Fibroblast of skin of abdomen (primary cell): Measurements from ENCODE around the gene USP46. TPM values are rescaled to one million over a fixed set of nuclear protein-coding genes. Genes with fewer than 3 reads are reported as not detected.
A peak's percentile ranks its signal among the peaks of the same experiment; 100 is the strongest.

Experiments
- DNase-seq: peaks from one replicate; pipeline ENCODE4 v3.0.0-alpha.2; 2013
- polyA plus RNA-seq, 2 experiments: library from polyadenylated mRNA; unstranded; fragments of 120-200 nt; gene quantifications; one replicate each; pipeline ENCODE4 v1.2.1, GENCODE V29; 2013; ENCODE audit not compliant: insufficient read length in 2 of 2

USP46 gene
- 20.1 TPM for polyA plus RNA-seq (2013, experiment 1 of 2; ENCODE audit: insufficient read length)
- 17.9 TPM for polyA plus RNA-seq (2013, experiment 2 of 2; ENCODE audit: insufficient read length)

GRCh38 chr4:52659001-52659721 is at the start of gene USP46:
TSS of gene USP46 (minus strand) at chr4:52659301. CDS start at chr4:52659150, 151 bp downstream.
- peak; percentile 84 for DNase-seq

- no peak for DNase-seq
Observed at GRCh38 chr4:52704661-52705060, 45.6 kb upstream of the USP46 start.

- no peak for DNase-seq
Observed at GRCh38 chr4:52704133-52704532, 45.0 kb upstream of the USP46 start.

- DNase-seq: no peak
Observed at GRCh38 chr4:52701207-52701606, 42.1 kb upstream of the USP46 start.

- DNase-seq: no peak
Observed at GRCh38 chr4:52694936-52695335, 35.8 kb upstream of the USP46 start.

- DNase-seq: no peak
Observed at GRCh38 chr4:52693492-52693891, 34.4 kb upstream of the USP46 start.

DNA sequence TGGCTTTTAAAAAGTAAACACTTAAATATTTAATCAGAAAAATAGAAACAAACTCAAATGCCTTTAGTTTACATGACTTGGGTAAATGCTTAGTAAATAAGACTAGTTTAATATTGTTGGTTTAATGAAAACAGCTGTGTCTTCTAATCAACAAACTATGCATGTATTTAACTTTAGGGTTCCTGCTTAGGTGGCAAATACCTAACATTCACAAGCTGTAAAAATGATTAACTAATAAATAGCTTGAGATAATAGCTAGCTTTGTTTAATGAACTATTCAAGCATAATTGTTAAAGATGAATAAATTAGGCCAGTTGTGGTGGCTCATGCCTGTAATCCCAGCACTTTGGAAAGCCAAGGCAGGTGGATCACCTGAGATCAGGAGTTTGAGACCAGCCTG is 30.0 kb upstream of the USP46 start:
- DNase-seq: no peak

- no peak for DNase-seq
Observed at GRCh38 chr4:52687696-52688095, 28.6 kb upstream of the USP46 start.

- no peak for DNase-seq
Observed at GRCh38 chr4:52685316-52685715, 26.2 kb upstream of the USP46 start.

GRCh38 chr4:52684896-52685295 is 25.8 kb upstream of the USP46 start:
- DNase-seq: no peak

- no peak for DNase-seq
Observed at GRCh38 chr4:52680381-52680780, 21.3 kb upstream of the USP46 start.

- DNase-seq: no peak
Observed at GRCh38 chr4:52676536-52676935, 17.4 kb upstream of the USP46 start.

- DNase-seq: no peak
Observed at GRCh38 chr4:52675111-52675510, 16.0 kb upstream of the USP46 start.

- no peak for DNase-seq
Observed at GRCh38 chr4:52670739-52671138, 11.6 kb upstream of the USP46 start.

DNA sequence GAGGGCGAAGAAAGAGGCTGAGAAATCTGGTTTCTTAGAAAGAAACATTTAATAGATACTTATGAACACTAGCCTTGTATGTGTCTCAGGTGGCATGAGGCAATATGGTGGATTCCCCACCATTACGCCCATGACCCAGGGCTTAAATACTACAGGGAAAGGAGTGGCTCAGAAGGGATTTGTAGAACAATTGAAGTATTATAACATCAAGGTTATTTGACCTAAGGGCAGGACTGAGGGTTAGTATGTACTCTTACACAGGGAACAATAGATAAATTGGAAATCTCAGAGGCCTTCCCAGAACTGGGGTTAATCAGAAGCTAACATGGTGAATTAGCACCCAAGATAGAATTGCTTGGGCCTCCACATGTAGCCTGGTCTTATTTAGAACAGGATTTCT is 11.0 kb upstream of the USP46 start:
- no peak for DNase-seq

DNA sequence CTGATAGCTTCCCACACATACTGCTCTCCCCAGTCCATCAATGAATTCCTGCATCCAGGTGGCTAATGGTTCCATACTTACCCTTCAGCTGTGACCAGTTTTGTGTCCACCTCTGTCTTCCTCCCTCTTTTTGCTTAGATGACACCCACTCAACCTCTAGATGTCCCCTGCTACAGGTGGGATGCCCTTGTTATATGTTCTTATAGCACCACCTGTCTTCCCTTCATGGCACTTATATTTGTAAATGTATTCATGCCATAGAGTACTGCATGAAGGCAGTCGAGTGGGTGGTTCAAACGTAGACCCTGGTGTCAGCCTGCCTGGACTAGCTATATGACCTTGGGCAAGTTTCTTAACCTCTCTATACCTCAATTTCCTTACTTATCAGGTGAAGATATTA is 6.5 kb upstream of the USP46 start:
- no peak for DNase-seq

- DNase-seq: no peak
Observed at GRCh38 chr4:52664479-52664878, 5.4 kb upstream of the USP46 start.

DNA sequence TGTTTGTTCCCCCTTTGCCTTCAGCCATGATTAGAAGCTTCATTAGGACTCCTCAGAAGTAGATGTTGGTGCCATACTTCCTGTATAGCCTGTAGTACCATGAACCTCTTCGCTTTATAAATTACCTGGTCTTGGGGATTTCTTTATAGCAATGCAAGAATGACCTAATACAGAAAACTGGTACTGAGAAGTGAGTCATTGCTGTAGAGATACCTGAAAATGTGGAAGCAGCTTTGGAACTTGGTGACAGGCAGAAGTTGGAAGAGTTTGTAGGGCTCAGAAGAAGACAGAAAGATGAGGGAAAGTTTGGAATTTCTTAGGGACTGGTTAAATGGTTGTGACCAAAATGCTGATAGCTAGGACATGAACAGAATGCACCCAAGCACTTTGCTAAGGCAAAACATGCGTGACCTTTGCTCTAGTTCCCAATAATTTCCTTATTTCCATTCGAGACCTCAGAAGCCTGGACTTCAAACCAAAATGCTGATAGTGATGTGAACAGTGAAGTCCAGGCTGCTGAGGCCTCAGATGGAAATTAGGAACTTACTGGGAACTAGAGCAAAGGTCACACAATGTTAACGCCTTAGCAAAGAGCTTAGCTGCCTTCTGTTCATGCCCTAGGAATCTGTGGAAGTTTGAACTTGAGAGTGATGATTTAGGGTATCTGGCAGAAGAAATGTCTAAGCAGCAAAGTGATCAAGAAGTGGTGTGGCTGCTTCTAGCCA is 3.0 kb upstream of the USP46 start:
- no peak for DNase-seq

DNA sequence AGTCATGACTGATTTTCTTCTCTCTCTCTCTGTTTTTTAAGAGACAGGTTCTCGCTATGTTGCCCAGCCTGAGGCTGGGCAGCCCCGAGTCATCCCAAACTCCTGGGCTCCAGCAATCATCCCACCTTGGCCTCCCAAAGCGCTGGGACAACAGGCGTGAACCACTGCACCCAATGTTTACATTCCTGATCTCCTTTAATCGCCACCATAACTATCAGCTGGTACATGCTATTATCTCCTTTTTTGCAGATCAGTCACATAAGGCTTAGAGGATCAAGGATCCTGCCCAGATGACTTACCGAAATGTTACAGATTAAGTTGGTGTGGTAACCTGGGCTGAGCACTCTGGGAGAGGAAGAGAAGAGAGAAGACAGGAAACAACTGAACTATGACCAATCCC is 1.5 kb upstream of the USP46 start:
- DNase-seq: no peak

GRCh38 chr4:52659722-52660261 is 691 bp upstream of the USP46 start:
- DNase-seq: no peak

- no peak for DNase-seq
Observed at GRCh38 chr4:52658641-52659000, 480 bp downstream of the USP46 start.

DNA sequence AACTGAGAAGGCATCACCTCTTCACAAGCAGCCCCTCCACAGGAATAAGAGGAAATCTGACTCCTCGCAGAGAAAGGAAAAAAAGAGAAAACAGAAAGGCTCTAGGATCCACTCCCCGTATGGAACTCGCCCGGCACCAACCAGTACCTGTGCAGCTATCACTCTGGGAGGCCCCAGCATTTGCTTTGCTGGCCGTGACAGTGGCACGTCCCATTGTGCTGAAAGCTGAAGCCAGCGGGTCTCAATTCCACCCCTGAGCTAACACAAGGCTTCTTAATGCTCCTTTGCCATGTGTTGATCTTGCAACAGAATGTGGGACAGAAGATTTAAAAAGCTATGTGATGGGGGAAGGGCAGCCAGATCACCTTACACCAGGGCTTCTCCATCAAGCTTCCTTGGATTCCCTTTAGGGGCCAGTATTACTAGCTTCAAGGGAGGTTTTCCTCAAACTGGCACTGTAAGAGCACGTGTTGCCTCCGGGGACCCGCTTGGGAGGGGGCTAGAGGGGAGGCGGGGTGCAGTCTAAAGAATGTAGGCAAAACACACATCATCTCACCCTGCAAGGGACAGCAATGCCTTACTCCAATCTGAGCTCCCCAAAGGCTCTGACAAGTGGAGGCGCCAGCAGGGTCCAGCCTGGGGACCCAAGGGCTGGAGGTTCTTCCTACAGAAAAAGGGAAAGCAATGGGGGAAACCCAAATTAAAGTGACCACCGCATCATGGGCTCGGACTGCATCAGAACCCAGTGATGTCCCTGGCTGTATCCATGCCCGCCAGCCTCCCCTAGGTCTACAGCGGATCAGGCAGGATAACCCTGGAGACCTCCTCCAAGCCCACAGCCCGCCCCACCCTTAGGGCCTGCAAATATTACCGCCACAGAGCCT is 1.2 kb downstream of the USP46 start:
- peak; percentile 68 for DNase-seq

DNA sequence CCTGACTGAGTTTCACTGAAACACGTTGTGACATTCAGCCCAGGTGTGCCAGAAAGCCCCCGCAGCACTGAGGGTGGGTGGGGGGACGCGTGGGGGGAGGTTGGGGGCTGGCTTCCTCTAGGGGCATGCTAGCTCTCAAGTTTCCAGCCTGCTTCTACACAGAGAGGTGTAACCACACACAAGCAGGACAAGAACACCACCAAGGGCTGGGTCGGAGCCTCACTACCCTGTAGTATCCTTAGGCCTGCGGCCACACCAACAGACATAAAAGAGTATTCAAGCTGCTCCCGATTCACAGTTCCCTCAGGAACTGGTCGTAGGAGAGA is 1.8 kb downstream of the USP46 start:
- no peak for DNase-seq
